SK-N-DZ (cell line): ENCODE results near the gene OSCAR. TPM values are rescaled to one million over a fixed set of nuclear protein-coding genes. Genes with fewer than 3 reads are reported as not detected.

Experiments used
- DNase-seq: peaks from one replicate; pipeline ENCODE4 v3.0.0-alpha.2; 2015; ENCODE audit warnings: low spot score
- polyA plus RNA-seq, 2 experiments: library from polyadenylated mRNA; depleted of rRNA; stranded (reverse); fragments of >200 nt; gene quantifications; 2 replicates each; pipeline ENCODE4 v1.2.3, GENCODE V29; 2014

Gene OSCAR
- polyA plus RNA-seq (2014; cell fraction: cytosol; rRNA removed), result not detected in 2 replicates
- not detected in 2 replicates for polyA plus RNA-seq (2014; cell fraction: nucleus; rRNA removed)

DNA sequence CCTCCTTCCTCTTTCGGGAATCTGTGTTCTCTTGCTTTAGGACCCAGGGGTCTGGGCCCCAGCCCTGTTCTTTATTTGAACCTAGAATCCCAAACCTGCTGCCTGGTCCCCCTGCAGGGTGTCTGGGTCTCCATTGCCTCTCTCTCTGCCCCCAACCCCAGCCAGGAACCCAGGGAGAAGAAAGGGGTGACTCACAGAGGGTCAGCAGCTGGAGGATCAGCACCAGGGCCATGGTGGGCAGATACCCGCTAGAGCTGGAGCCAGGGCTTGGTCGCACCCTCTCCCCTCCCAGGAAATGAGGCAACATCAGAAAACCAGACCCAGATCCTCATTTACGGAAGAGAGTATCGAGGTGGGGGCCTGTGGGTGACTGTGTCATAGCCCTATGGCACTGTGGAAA lies at the start of gene OSCAR:
OSCAR (minus strand) TSS at position 243 of the 400 bp plus-strand sequence; CDS start at position 232, 11 bp downstream.
- DNase-seq, result no peak

DNA sequence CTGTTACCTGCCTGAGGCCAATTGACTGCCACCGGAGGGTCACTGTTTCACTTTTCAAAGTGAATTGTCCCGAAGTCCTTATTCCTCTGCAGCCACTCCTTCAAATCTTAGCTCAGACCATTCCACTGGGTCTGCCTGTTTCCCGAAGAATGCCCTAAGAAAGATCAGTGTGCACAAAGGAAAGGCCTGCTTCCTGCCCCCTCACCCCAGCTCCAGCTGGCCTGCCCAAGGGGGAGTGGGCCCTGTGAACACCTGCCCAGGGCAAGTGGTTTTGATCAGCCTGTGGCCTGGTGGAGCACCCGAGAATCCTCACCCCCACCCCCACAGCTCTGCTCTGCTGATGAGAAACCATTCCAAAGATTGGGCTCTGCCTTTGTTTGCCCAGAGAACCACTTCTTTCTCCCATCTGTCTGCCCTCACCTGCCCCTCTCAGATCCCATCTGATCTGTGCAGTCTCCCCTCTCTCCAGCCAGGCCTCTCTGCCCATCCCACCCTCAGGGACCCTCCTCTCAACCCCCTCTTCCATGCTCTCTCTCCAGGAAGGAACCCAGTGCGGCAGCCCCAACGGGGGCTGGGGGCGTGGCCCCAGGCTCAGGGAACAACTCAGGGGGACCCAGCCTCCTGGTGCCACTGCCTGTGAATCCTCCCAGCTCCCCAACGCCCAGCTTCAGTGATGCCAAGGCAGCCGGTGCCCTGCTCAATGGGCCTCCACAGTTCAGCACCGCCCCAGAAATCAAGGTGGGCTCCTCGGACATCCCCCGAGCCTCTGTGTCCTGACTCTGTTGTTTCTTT lies 48.6 kb upstream of the OSCAR start:
- DNase-seq, result no peak

- no peak for DNase-seq
Observed at GRCh38 chr19:54148158-54148557, 47.6 kb upstream of the OSCAR start.

DNA sequence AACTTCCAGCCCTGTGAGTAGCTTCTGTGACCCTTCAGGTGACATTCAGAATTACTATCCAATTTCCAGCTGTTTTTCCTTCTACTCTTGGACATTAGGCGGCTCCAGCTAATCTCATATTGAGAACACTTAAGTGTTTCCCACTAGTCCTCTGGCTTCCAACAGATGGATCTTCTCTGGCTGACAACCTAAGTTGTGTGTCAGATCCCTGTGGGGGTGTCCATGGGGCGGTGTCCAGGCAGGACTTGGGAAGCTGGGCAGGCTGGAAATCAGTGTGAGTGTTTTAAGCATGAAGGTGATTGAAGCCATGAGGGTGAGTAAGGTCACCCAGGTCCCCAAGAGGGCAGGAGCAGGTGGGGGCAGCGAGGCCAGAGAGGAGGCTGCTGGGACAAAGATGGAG lies 47.1 kb upstream of the OSCAR start:
- no peak for DNase-seq

DNA sequence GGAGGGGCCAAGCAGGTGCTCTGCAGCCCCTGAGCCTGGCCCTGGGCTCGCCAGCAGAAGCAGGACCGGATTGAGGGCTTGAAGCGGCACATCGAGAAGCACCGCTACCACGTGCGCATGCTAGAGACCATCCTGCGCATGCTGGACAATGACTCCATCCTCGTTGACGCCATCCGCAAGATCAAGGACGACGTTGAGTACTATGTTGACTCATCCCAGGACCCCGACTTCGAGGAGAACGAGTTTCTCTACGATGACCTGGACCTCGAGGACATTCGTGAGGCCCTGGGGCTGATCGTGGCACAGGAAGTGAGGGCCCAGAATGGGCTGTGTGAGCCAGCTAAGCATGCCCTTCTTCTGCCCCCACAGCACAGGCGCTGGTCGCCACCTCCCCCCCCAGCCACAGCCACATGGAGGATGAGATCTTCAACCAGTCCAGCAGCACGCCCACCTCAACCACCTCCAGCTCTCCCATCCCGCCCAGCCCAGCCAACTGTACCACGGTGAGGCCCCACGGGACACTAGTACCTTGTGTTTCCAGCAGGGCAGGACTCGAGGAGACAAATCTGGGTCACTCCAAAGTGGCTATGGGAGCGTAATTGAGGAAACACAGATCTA lies 45.0 kb upstream of the OSCAR start:
- no peak for DNase-seq

GRCh38 chr19:54142166-54142780 lies 41.7 kb upstream of the OSCAR start:
- DNase-seq, result no peak

- no peak for DNase-seq
Observed at GRCh38 chr19:54141356-54141755, 40.8 kb upstream of the OSCAR start.

GRCh38 chr19:54138489-54139256 lies 38.1 kb upstream of the OSCAR start:
- no peak for DNase-seq

DNA sequence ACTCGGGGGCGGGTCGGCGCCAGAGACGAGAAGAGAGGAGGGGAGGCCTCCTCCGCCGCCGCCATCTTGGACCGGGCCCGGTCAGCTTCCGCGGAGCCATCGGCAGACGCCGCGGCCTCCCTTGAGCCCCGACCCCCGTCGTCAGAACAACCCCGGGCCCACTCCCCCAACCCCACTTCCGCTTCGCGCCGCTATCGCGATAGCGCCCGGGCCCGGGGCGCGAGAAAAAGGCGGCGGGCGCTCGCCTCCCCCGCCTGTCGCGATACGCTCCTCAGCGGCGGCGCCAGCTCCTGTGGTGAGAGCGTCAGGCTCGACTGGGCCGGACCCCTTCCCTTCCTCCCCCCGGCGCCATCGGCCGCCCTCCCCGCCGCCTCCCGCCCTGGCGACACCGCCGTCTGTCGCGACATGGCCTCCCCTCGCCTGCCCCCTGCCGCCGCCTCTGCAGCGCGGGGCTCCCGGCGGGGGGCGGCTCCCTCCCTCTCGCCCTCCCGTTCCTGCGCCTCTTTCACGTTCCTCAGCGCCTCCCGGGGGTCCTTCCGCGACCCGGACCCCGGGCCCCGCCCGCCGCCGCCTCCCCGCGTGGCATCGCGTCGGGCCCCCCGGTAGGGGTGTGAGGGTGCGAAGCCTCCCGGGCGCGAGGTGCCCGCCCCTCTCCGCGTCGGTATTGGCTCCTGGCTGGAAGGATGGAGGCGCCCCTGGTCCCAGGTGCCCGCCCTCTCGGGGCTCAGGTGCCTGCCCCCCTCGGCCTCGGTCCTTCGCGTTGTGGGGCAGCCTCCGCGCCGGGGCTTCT lies 37.3 kb upstream of the OSCAR start, which contains the start of gene CNOT3:
CNOT3 (plus strand) TSS at position 64 of the 790 bp plus-strand sequence. CDS start 5,217 bp downstream, outside the sequence.
- DNase-seq, result no peak

- DNase-seq, result peak; percentile 99
Observed at GRCh38 chr19:54136864-54137698, 36.5 kb upstream of the OSCAR start.

GRCh38 chr19:54136086-54136863 lies 35.7 kb upstream of the OSCAR start:
- no peak for DNase-seq

GRCh38 chr19:54133957-54134590 lies 33.5 kb upstream of the OSCAR start:
- DNase-seq, result no peak

DNA sequence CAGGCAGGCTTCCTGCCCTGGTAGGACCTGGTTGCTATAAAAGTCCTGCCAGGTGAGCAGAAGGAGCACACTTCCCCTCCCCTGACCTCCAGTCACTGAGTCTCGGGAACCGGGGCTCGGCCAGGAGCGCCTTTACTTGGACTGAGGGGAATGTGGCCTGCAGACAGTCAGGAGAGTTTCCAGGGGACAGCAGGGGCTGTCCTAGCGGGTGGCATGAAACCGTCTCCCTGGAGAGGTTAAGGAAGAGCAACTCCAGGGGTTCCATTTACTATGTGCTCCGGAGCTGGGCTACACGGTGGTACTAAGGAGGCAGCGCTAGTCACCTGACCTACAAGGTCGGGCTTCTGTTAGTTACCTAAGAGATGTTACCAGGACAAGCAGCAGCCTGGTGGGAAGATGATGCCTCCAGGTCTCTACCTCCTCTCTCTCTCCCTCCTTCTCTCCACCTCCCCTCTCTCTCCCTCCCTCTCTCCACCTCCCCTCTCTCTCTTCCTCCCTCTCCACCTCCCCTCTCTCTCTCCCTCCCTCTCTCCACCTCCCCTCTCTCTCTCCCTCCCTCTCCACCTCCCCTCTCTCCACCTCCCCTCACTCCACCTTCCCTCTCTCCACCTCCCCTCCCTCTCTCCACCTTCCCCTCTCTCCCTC lies 32.8 kb upstream of the OSCAR start:
- DNase-seq, result no peak

GRCh38 chr19:54129617-54129996 lies 29.0 kb upstream of the OSCAR start:
- no peak for DNase-seq

DNA sequence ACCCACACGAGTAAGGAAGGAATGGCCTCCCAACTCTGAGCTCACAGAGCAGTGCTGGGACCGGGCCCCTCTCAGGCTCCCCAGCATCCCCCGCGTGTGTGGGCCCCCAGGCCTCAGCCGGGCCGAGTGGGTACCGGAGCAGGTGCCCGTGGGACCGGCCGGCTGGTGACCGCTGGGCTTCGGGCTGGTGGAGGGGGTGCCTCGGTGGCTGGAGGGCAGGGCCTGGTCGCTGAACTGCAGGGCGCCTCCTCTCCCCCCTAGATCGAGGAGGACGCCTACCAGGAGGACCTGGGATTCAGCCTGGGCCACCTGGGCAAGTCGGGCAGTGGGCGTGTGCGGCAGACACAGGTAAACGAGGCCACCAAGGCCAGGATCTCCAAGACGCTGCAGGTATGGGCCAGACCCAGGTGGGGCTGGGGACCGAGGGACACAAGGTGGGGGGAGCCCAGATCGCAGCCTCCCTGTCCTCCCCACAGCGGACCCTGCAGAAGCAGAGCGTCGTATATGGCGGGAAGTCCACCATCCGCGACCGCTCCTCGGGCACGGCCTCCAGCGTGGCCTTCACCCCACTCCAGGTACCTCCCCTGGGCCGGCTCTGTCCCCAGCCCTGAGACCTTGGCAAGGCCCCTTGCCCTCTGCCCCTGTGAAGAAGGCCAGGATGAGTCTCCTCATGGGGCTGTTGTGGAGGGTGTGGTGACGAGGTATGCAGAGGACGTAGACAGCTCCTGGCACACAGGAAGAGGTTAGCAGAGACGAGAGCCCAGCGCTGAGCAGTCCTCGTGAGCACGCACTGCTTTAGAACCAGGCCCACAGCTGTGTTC lies 28.4 kb upstream of the OSCAR start:
- no peak for DNase-seq

GRCh38 chr19:54128441-54128725 lies 27.8 kb upstream of the OSCAR start:
- DNase-seq, result no peak

- no peak for DNase-seq
Observed at GRCh38 chr19:54127688-54128440, 27.3 kb upstream of the OSCAR start.
